ENCODE results near the gene RCN2. TPM values are rescaled to one million over a fixed set of nuclear protein-coding genes. Genes with fewer than 3 reads are reported as not detected.

The RCN2 gene
- total RNA-seq, 1 donor from 2014 or later, result 645 TPM

DNA sequence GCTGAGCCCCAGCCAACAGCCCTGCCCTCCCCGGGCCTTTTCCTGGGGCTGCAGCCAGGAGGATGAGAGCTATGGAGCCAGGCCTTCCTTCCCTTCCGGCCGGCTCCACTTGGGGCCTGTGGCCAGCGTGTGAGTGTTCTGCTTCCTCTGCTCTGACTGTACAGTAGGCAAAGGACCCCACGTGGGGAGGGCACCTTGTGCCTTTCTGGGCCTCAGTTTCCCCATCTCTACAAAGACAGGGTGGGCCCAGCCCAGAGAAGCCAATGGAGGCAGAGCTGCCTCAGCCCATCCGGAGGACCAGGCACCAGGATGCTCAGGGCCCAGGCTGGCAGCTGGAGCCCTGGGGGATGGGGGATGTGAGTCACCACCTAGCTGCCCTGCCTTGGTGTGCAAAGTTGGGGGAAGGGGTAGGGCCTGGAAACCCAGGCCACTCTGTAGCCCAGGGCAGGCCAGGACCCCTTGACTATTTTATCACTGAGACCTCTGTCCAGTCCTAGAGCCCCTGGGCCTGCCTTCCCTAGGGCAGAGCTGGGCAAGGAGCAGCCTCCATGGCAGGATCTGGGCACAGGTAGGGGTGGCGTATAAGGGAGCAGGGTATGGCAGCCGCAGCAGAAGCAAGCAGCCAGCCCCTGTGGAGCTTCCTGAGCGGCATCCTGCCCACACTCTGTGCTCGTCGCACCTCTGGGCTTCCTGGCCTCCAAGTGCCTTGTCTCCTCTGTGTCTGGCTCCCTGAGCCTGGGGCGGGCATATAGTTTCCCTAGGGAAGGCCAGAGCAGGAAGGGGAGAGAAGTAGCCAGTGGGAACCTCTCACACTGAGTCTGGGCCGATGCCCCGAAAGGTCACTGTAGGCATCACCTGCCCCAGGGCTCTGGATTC, 65.2 kb downstream of the RCN2 start:
- no peak overlapping the region for H3K27ac ChIP-seq
- no peaks in the 10 kb centered on the region for H3K79me2 ChIP-seq (ENCODE audit: low read depth)
- Mint-ChIP-seq H3K27me3 (ENCODE audit: insufficient read depth, low read depth) (peaks cover 6% of the 10 kb centered on the region), H3K36me3 (no peaks in the 10 kb centered on the region), H3K4me1 (peaks cover 16% of the 10 kb centered on the region), H3K9me3 (no peaks in the 10 kb centered on the region), H3K4me3 (no peak overlapping the region), H3K27ac (no peak overlapping the region)
- no peaks in the 10 kb centered on the region for H3K9me3 ChIP-seq (ENCODE audit: low read depth)
- H3K36me3 ChIP-seq, result no peaks in the 10 kb centered on the region
- no peaks in the 10 kb centered on the region for H4K20me1 ChIP-seq (ENCODE audit: low read depth)
- no peak for DNase-seq (ENCODE audit: low spot score)
- no peak overlapping the region for H2AFZ ChIP-seq (replicated peaks)
- TF ChIP-seq EZH2phosphoT487 (IDR thresholded peaks at IDR 0.05) (no peak), EZH2 (IDR thresholded peaks at IDR 0.05) (no peak)
- TF ChIP-seq, protein P1, sequence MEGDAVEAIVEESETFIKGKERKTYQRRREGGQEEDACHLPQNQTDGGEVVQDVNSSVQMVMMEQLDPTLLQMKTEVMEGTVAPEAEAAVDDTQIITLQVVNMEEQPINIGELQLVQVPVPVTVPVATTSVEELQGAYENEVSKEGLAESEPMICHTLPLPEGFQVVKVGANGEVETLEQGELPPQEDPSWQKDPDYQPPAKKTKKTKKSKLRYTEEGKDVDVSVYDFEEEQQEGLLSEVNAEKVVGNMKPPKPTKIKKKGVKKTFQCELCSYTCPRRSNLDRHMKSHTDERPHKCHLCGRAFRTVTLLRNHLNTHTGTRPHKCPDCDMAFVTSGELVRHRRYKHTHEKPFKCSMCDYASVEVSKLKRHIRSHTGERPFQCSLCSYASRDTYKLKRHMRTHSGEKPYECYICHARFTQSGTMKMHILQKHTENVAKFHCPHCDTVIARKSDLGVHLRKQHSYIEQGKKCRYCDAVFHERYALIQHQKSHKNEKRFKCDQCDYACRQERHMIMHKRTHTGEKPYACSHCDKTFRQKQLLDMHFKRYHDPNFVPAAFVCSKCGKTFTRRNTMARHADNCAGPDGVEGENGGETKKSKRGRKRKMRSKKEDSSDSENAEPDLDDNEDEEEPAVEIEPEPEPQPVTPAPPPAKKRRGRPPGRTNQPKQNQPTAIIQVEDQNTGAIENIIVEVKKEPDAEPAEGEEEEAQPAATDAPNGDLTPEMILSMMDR (IDR thresholded peaks at IDR 0.05), result no peak
- no peak overlapping the region for H3K4me3 ChIP-seq
- no peak overlapping the region for H3K9ac ChIP-seq
- no peaks in the 10 kb centered on the region for H3K4me1 ChIP-seq
- no peaks in the 10 kb centered on the region for H3K27me3 ChIP-seq
- no peaks in the 10 kb centered on the region for H3F3A ChIP-seq (ENCODE audit: low read depth)
- no peak overlapping the region for H3K4me2 ChIP-seq

DNA sequence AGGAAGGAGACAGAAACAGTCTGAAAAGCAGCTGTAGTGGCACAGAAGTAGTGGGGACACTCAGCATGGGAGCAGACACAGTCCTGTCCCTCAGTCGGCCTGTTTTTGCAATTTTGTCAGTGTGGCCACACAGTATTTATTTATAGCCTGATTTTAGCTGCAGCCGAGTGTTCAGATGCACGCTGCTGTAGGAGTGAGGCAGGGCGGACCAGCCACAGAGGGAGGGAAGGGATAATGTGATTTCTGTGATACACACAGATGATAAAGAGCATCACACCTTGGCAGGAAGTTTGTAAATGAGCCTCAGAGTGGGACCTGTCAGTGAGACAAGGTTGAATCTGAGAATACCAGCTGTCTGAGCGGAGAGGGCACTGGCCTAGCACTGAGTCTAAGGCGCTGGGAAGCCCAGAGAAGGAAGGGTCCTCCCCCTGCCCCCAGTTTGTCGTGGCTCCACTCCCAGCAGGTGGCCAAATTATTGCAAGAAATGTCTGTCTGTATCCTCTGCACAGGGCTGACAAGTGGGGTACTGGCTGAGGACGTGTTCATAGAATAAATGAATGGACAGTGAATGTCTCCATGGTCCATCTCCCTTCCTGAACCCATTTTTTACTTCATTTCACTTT, 67.2 kb downstream of the RCN2 start:
- H3K27ac Mint-ChIP-seq, result no peak overlapping the region
- no peaks in the 10 kb centered on the region for H3F3A ChIP-seq (ENCODE audit: low read depth)
- no peak overlapping the region for H3K27ac ChIP-seq
- H3K9me3 ChIP-seq (ENCODE audit: low read depth), result no peaks in the 10 kb centered on the region
- peaks cover 16% of the 10 kb centered on the region for H3K4me1 Mint-ChIP-seq
- DNase-seq (ENCODE audit: low spot score), result no peak
- H3K9me3 Mint-ChIP-seq, result no peaks in the 10 kb centered on the region
- H3K27me3 ChIP-seq, result no peaks in the 10 kb centered on the region
- H3K4me3 Mint-ChIP-seq, result no peak overlapping the region
- no peak for TF ChIP-seq EZH2 (IDR thresholded peaks at IDR 0.05)
- TF ChIP-seq, protein P1 (IDR thresholded peaks at IDR 0.05), result no peak
- no peak for TF ChIP-seq EZH2phosphoT487 (IDR thresholded peaks at IDR 0.05)
- no peak overlapping the region for H3K9ac ChIP-seq
- H3K79me2 ChIP-seq (ENCODE audit: low read depth), result no peaks in the 10 kb centered on the region
- H3K27me3 Mint-ChIP-seq (ENCODE audit: insufficient read depth, low read depth), result peaks cover 2% of the 10 kb centered on the region
- no peak overlapping the region for H2AFZ ChIP-seq (replicated peaks)
- no peak overlapping the region for H3K4me3 ChIP-seq
- no peaks in the 10 kb centered on the region for H4K20me1 ChIP-seq (ENCODE audit: low read depth)
- no peaks in the 10 kb centered on the region for H3K36me3 ChIP-seq
- H3K4me2 ChIP-seq, result no peak overlapping the region
- no peaks in the 10 kb centered on the region for H3K36me3 Mint-ChIP-seq
- no peaks in the 10 kb centered on the region for H3K4me1 ChIP-seq

- H3K27me3 Mint-ChIP-seq (ENCODE audit: insufficient read depth, low read depth), result peaks cover 2% of the 10 kb centered on the region
- no peak overlapping the region for H3K4me2 ChIP-seq
- no peaks in the 10 kb centered on the region for H3K4me1 ChIP-seq
- no peak for DNase-seq (ENCODE audit: low spot score)
- H3K27ac ChIP-seq, result no peak overlapping the region
- H3K9ac ChIP-seq, result no peak overlapping the region
- H3K36me3 ChIP-seq, result no peaks in the 10 kb centered on the region
- no peak overlapping the region for H3K4me3 ChIP-seq
- H3K4me3 Mint-ChIP-seq, result no peak overlapping the region
- peaks cover 16% of the 10 kb centered on the region for H3K4me1 Mint-ChIP-seq
- H4K20me1 ChIP-seq (ENCODE audit: low read depth), result no peaks in the 10 kb centered on the region
- H3K9me3 Mint-ChIP-seq, result no peaks in the 10 kb centered on the region
- no peaks in the 10 kb centered on the region for H3K36me3 Mint-ChIP-seq
- H3F3A ChIP-seq (ENCODE audit: low read depth), result no peaks in the 10 kb centered on the region
- no peak overlapping the region for H3K27ac Mint-ChIP-seq
- no peak for TF ChIP-seq EZH2 (IDR thresholded peaks at IDR 0.05)
- no peak for TF ChIP-seq EZH2phosphoT487 (IDR thresholded peaks at IDR 0.05)
- TF ChIP-seq, protein P1 (IDR thresholded peaks at IDR 0.05), result no peak
- no peaks in the 10 kb centered on the region for H3K9me3 ChIP-seq (ENCODE audit: low read depth)
- H3K27me3 ChIP-seq, result no peaks in the 10 kb centered on the region
- no peak overlapping the region for H2AFZ ChIP-seq (replicated peaks)
- no peaks in the 10 kb centered on the region for H3K79me2 ChIP-seq (ENCODE audit: low read depth)
These were observed 68.4 kb downstream of the RCN2 start for GRCh38 chr15:76999996-77000395.

Data from neural progenitor cell (in vitro differentiated cells).